T follicular helper cell (primary cell): ENCODE data around the gene KNDC1.
"Not testable (repeated sequence)": the region's sequence is repeated elsewhere in the genome, so short reads cannot be mapped to it uniquely, and the experiment has no call there.

Experiments used
- DNase-seq: peaks from one replicate; pipeline ENCODE4 v3.0.0-alpha.2; 2020; ENCODE audit warnings: low read depth

KNDC1 gene

GRCh38 chr10:133140417-133141143 lies 19.4 kb upstream of the KNDC1 start:
- DNase-seq, result no peak

GRCh38 chr10:133141144-133141957 lies 18.7 kb upstream of the KNDC1 start:
- DNase-seq, result no peak

GRCh38 chr10:133141958-133142340 lies 18.1 kb upstream of the KNDC1 start:
- DNase-seq, result no peak

- no peak for DNase-seq
Measured at GRCh38 chr10:133142523-133143199, 17.4 kb upstream of the KNDC1 start.

DNA sequence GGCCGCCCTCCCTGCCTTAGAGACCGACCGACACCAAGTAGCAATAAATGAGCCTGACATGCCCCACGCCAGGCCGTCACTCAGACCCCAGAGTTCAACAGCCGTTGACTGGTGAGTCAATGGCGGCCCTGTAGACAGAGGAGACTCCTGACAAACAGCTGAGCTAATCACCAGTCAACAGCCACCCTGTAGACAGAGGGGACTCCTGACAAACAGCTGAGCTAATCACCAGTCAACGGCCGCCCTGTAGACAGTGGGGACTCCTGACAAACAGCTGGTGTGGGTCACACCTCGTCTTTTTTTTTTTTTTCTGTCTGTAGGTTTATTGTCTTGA lies 16.9 kb upstream of the KNDC1 start:
- no peak for DNase-seq

GRCh38 chr10:133143546-133143945 lies 16.5 kb upstream of the KNDC1 start:
- no peak for DNase-seq

GRCh38 chr10:133144771-133145170 lies 15.2 kb upstream of the KNDC1 start:
- DNase-seq, result no peak

DNA sequence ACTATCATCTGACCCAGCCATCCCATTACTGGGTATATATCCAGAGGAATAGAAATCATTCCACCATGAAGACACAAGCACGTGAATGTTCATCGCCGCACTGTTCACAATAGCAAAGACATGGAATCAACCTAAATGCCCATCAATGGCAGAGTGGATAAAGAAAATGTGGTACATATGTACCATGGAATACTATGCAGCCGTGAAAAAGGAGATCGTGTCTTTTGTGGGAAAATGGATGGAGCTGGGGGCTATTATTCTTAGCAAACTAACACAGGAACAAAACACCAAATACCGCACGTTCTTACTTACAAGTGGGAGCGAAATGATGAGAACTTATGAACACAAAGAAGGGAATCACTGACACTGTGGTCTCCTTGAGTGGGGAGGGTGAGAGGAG lies 9.8 kb upstream of the KNDC1 start:
- DNase-seq, result no peak

DNA sequence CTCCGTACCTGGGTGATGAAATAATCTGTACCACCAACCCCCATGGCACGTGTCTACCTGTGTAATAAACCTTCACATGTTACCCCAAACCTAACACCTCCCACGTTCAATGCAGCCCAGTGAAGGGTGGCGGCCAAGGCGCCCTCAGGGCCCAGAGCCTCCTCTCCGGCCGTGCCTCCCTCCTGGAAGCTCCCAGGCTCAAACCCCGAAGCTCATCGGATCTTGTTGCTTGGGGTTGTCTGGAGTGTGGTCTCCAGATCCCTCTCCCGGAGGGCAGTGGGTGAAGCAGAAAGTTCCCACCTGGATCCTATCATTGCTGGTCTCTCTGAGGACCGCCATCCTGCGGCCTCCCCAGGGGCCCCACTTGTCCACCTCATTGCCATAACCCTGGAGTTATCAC lies 9.4 kb upstream of the KNDC1 start:
- no peak for DNase-seq

DNA sequence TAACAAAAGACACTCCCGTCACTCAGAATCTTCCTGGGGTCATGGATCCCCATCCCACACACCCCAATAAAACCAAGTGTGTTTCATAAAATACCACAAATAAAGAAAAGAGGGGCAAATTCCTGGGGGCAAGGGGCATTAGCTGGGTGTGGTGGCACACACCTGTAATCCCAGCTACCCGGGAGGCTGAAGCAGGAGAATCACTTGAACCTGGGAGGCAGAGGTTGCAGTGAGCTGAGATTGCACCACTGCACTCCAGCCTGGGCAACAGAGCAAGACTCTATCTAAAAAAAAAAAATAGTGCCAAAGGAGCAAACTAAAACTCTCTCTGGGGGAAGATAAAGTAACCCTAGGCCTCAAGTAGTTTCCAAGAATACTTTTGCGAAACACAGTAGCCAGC lies 8.9 kb upstream of the KNDC1 start:
- DNase-seq, result not testable (repeated sequence)

GRCh38 chr10:133151543-133151972 lies 8.5 kb upstream of the KNDC1 start:
- DNase-seq, result no peak

GRCh38 chr10:133154411-133154810 lies 5.6 kb upstream of the KNDC1 start:
- no peak for DNase-seq

DNA sequence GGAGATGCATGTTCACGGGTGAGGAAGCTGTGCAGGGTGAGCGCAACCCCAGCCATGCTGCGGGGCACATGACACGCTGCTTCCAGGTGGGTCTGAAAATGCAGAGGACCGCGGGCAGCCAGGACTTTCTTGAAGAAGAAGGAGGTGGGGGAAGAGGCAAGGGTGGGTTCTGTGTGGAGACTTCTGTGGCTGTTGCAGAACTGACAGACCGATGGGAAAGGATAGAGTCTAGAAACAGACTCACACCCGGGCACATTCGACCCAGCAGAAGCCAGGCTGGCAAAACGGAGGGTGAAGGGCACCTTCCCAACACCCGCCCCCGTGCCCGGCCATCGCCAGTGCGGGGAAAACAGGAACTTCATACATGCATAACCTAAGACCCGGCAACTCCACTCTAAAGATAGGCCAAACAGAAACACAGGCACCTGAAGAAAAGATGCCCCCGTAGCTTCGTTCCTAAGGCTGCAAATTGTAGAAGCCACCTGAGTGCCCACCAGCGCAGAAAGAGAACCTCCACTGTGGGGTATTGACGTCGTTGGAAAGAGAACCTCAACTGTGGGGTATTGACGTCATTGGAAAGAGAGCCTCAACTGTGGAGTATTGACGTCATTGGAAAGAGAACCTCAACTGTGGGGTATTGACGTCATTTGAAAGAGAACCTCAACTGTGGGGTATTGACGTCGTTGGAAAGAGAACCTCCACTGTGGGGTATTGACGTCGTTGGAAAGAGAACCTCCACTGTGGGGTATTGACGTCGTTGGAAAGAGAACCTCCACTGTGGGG lies 4.8 kb upstream of the KNDC1 start:
- DNase-seq, result no peak

DNA sequence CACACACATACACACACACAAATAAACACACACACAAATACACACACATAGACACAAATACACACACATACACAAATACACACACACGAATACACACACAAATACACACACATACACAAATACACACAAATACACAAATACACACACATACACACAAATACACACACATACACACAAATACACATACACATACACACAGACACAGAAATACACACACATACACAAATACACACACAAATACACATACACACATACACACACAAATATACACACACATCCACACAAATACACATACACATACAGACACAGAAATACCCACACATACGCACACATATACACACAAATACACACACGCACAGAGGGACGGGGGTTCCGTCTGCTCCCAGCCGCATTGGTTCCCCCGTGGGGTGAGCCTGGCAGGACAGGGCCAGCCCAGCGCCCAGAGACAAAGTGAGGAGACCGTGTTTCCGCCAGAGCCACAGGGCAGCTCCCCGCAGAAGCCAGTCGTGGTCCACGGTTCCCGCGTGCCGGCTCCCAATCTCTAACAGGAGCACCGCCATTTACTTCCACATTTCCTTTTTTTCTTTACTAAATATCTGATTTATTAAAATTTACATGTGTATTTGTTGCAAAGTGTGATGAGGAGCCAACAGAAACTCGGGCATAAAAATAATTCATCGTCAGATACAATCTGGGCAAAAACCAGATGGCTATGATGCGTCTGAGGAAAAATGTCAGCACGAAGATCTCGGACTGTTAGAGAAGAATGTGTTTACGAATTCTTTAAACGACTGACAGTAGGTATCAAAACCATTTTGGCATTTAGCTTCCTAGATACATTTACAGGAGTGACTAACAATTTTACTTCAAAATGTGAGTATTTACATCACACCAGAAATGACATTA lies 3.1 kb upstream of the KNDC1 start:
- no peak for DNase-seq

GRCh38 chr10:133157662-133158436 lies 2.2 kb upstream of the KNDC1 start:
- no peak for DNase-seq

GRCh38 chr10:133158437-133158755 lies 1.6 kb upstream of the KNDC1 start:
- DNase-seq, result no peak

DNA sequence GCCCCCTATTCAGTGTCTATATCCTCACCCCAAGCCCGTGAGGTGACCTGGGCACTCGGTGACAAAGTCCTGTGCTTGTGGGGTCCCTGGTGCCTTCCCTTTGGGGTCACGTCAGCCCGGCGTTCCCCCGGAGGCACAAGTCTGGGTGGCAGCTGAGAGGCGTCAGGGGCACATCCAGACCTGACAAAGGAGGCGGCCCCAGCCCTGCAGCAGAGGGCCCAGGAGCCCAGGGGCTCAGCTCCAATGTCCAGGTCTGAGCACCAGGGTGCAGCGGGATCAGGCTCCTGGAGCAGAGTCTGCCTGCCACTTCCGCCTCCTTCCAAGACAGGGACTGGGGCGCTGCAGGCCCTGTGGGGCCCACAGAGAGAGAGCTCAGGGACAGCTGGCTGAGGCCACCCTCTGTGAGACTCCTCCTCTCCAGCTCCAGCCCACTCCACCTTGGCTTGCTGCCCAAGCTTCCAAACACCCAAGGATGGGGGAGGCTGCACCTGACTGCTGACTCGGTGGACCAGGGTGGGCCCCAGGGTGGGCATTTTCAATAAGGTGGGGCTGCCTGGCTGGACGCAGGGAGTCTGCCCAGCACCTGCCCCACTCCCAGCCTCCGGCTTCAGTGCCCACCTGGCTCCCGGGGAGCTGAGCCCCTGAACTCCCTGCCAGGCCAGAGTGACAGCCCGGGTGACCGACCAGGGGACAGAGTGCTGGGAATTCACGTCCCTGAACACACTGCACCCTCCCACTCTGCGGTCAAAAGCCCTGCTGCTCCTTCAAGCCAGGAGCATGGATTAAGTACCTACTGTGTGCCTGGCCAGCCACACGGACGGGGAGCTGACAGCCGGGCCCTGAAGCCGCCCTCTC lies 1.0 kb upstream of the KNDC1 start:
- no peak for DNase-seq

DNA sequence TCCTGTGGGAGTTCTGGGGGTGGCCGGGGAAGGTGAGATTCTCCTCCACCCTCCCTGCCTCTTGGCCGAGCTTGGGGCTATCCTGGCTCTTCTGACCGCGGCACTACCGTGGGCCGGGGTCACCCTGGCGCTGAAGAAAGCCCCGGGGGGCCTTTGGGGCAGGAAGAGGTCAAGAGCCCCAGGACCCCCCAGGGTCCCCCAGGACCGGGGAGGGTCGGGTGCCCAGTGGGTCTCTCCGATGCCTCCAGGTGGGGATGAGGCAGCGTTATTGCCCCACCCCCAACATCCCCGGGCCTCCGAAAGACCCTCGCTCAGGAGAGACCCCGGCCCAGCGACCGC lies 439 bp upstream of the KNDC1 start:
- no peak for DNase-seq

GRCh38 chr10:133160826-133161471 lies 930 bp downstream of the KNDC1 start:
- no peak for DNase-seq
